ENCODE measurements around the gene CASR.
A peak's percentile ranks its signal among the peaks of the same experiment; 100 is the strongest.

The CASR gene

DNA sequence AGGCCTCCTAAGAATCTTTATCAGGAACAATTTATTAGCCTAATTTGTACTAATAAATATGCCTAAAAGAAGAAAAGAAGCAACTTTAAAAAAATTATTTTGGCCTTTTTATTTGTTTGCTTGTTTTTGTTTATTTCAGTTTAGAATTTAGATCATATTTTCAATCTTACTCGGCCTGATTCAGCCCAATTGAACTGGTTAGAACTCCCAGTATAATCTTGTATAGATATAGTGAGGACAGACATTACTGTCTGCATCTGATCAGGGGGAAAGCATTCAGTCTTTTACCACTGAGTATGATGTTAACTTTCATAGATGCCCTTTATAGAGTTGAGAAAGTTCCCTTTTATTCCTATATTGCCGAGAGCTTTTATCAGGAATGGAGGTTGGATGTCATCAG, 85.6 kb downstream of the CASR start:
- H3K9me3 ChIP-seq (ENCODE audit: control insufficient read depth, low read length): no peaks in the 10 kb centered on the region
- DNase-seq: no peak
- H3K4me1 ChIP-seq (ENCODE audit: control insufficient read depth, insufficient read depth, low read length, poor library complexity, severe bottlenecking): peaks cover 17% of the 10 kb centered on the region
- no peak overlapping the region for H3K4me3 ChIP-seq (ENCODE audit: insufficient read depth, low read depth, low read length, poor library complexity, severe bottlenecking)
- no peaks in the 10 kb centered on the region for H3K27me3 ChIP-seq (replicated peaks; ENCODE audit: control insufficient read depth, insufficient read depth, low read length, poor library complexity, severe bottlenecking)
- H3K27ac ChIP-seq (ENCODE audit: insufficient read depth, low read length, poor library complexity, severe bottlenecking): no peak overlapping the region
- no peaks in the 10 kb centered on the region for H3K36me3 ChIP-seq (ENCODE audit: control insufficient read depth, insufficient read depth, low read length)

GRCh38 chr3:122271246-122271898, 87.9 kb downstream of the CASR start:
- H3K4me3 ChIP-seq (ENCODE audit: insufficient read depth, low read depth, low read length, poor library complexity, severe bottlenecking): no peak overlapping the region
- H3K9me3 ChIP-seq (ENCODE audit: control insufficient read depth, low read length): no peaks in the 10 kb centered on the region
- DNase-seq: no peak
- H3K4me1 ChIP-seq (ENCODE audit: control insufficient read depth, insufficient read depth, low read length, poor library complexity, severe bottlenecking): peaks cover 17% of the 10 kb centered on the region
- peak overlapping the region; percentile 16 for H3K27ac ChIP-seq (ENCODE audit: insufficient read depth, low read length, poor library complexity, severe bottlenecking)
- H3K27me3 ChIP-seq (replicated peaks; ENCODE audit: control insufficient read depth, insufficient read depth, low read length, poor library complexity, severe bottlenecking): no peaks in the 10 kb centered on the region
- H3K36me3 ChIP-seq (ENCODE audit: control insufficient read depth, insufficient read depth, low read length): no peaks in the 10 kb centered on the region

DNA sequence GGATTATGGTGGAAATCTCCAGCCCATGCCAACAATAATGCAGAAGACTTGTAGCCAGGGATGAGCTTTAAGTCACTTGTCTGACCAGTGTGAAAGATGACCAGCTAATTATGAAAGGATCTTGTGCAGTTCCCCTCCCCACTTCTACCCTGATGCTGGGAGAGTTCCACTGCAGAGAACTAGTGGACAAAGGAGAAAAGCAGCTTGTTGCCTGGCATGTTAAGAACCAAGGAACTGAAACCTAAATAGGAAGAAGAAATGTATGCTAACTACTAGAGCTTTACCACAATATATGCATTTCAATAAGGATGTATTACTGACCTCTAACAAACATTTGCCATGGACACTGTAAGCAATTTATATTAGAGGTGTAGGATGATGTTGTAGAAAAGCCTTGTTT, 89.4 kb downstream of the CASR start:
- Histone ChIP-seq H3K4me3 (ENCODE audit: insufficient read depth, low read depth, low read length, poor library complexity, severe bottlenecking) (no peak overlapping the region), H3K36me3 (ENCODE audit: control insufficient read depth, insufficient read depth, low read length) (no peaks in the 10 kb centered on the region), H3K27ac (ENCODE audit: insufficient read depth, low read length, poor library complexity, severe bottlenecking) (no peak overlapping the region), H3K9me3 (ENCODE audit: control insufficient read depth, low read length) (no peaks in the 10 kb centered on the region), H3K27me3 (replicated peaks; ENCODE audit: control insufficient read depth, insufficient read depth, low read length, poor library complexity, severe bottlenecking) (no peaks in the 10 kb centered on the region), H3K4me1 (ENCODE audit: control insufficient read depth, insufficient read depth, low read length, poor library complexity, severe bottlenecking) (peaks cover 17% of the 10 kb centered on the region)
- no peak for DNase-seq

GRCh38 chr3:122273498-122273897, 90.0 kb downstream of the CASR start:
- Histone ChIP-seq H3K36me3 (ENCODE audit: control insufficient read depth, insufficient read depth, low read length) (no peaks in the 10 kb centered on the region), H3K27me3 (replicated peaks; ENCODE audit: control insufficient read depth, insufficient read depth, low read length, poor library complexity, severe bottlenecking) (no peaks in the 10 kb centered on the region), H3K4me1 (ENCODE audit: control insufficient read depth, insufficient read depth, low read length, poor library complexity, severe bottlenecking) (peaks cover 17% of the 10 kb centered on the region), H3K4me3 (ENCODE audit: insufficient read depth, low read depth, low read length, poor library complexity, severe bottlenecking) (no peak overlapping the region), H3K9me3 (ENCODE audit: control insufficient read depth, low read length) (no peaks in the 10 kb centered on the region), H3K27ac (ENCODE audit: insufficient read depth, low read length, poor library complexity, severe bottlenecking) (no peak overlapping the region)
- DNase-seq: no peak

GRCh38 chr3:122281891-122282290, 98.4 kb downstream of the CASR start:
- H3K27me3 ChIP-seq (replicated peaks; ENCODE audit: control insufficient read depth, insufficient read depth, low read length, poor library complexity, severe bottlenecking): no peaks in the 10 kb centered on the region
- no peak overlapping the region for H3K4me3 ChIP-seq (ENCODE audit: insufficient read depth, low read depth, low read length, poor library complexity, severe bottlenecking)
- no peaks in the 10 kb centered on the region for H3K9me3 ChIP-seq (ENCODE audit: control insufficient read depth, low read length)
- no peaks in the 10 kb centered on the region for H3K36me3 ChIP-seq (ENCODE audit: control insufficient read depth, insufficient read depth, low read length)
- H3K27ac ChIP-seq (ENCODE audit: insufficient read depth, low read length, poor library complexity, severe bottlenecking): no peak overlapping the region
- DNase-seq: no peak
- no peaks in the 10 kb centered on the region for H3K4me1 ChIP-seq (ENCODE audit: control insufficient read depth, insufficient read depth, low read length, poor library complexity, severe bottlenecking)

DNA sequence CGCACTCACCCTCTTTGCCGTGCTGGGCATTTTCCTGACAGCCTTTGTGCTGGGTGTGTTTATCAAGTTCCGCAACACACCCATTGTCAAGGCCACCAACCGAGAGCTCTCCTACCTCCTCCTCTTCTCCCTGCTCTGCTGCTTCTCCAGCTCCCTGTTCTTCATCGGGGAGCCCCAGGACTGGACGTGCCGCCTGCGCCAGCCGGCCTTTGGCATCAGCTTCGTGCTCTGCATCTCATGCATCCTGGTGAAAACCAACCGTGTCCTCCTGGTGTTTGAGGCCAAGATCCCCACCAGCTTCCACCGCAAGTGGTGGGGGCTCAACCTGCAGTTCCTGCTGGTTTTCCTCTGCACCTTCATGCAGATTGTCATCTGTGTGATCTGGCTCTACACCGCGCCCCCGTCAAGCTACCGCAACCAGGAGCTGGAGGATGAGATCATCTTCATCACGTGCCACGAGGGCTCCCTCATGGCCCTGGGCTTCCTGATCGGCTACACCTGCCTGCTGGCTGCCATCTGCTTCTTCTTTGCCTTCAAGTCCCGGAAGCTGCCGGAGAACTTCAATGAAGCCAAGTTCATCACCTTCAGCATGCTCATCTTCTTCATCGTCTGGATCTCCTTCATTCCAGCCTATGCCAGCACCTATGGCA, 100.5 kb downstream of the CASR start:
- Histone ChIP-seq H3K36me3 (ENCODE audit: control insufficient read depth, insufficient read depth, low read length) (no peaks in the 10 kb centered on the region), H3K9me3 (ENCODE audit: control insufficient read depth, low read length) (no peaks in the 10 kb centered on the region), H3K27me3 (replicated peaks; ENCODE audit: control insufficient read depth, insufficient read depth, low read length, poor library complexity, severe bottlenecking) (no peaks in the 10 kb centered on the region), H3K4me3 (ENCODE audit: insufficient read depth, low read depth, low read length, poor library complexity, severe bottlenecking) (no peak overlapping the region), H3K27ac (ENCODE audit: insufficient read depth, low read length, poor library complexity, severe bottlenecking) (no peak overlapping the region), H3K4me1 (ENCODE audit: control insufficient read depth, insufficient read depth, low read length, poor library complexity, severe bottlenecking) (no peaks in the 10 kb centered on the region)
- no peak for DNase-seq

- Histone ChIP-seq H3K27me3 (replicated peaks; ENCODE audit: control insufficient read depth, insufficient read depth, low read length, poor library complexity, severe bottlenecking) (no peaks in the 10 kb centered on the region), H3K27ac (ENCODE audit: insufficient read depth, low read length, poor library complexity, severe bottlenecking) (no peak overlapping the region), H3K9me3 (ENCODE audit: control insufficient read depth, low read length) (no peaks in the 10 kb centered on the region), H3K36me3 (ENCODE audit: control insufficient read depth, insufficient read depth, low read length) (no peaks in the 10 kb centered on the region), H3K4me1 (ENCODE audit: control insufficient read depth, insufficient read depth, low read length, poor library complexity, severe bottlenecking) (peaks cover 2% of the 10 kb centered on the region), H3K4me3 (ENCODE audit: insufficient read depth, low read depth, low read length, poor library complexity, severe bottlenecking) (no peak overlapping the region)
- no peak for DNase-seq
These were observed 101.0 kb downstream of the CASR start for GRCh38 chr3:122284486-122284885.

DNA sequence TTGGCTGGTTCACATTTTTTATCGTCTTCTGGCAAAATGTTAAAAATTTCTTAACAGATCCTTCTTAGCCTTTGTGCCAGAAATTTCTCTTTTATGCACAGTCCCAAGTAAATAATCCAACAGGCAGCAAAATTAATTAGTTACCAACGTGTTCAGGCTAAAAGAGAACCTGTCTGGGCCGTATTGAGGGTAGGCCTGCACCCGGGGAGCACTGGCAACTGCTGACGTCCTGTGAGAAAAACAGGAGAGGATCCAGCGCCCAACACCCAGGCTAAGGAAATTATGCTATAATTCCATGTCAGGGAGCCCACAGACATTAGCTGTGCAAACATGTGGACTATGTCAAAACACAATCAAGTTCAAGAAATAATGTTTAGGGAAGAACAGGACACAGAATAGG, 110.9 kb downstream of the CASR start:
- H3K4me3 ChIP-seq (ENCODE audit: insufficient read depth, low read depth, low read length, poor library complexity, severe bottlenecking): no peak overlapping the region
- DNase-seq: no peak
- H3K27ac ChIP-seq (ENCODE audit: insufficient read depth, low read length, poor library complexity, severe bottlenecking): no peak overlapping the region
- H3K27me3 ChIP-seq (replicated peaks; ENCODE audit: control insufficient read depth, insufficient read depth, low read length, poor library complexity, severe bottlenecking): no peaks in the 10 kb centered on the region
- H3K36me3 ChIP-seq (ENCODE audit: control insufficient read depth, insufficient read depth, low read length): no peaks in the 10 kb centered on the region
- H3K9me3 ChIP-seq (ENCODE audit: control insufficient read depth, low read length): no peaks in the 10 kb centered on the region
- peaks cover 8% of the 10 kb centered on the region for H3K4me1 ChIP-seq (ENCODE audit: control insufficient read depth, insufficient read depth, low read length, poor library complexity, severe bottlenecking)

DNA sequence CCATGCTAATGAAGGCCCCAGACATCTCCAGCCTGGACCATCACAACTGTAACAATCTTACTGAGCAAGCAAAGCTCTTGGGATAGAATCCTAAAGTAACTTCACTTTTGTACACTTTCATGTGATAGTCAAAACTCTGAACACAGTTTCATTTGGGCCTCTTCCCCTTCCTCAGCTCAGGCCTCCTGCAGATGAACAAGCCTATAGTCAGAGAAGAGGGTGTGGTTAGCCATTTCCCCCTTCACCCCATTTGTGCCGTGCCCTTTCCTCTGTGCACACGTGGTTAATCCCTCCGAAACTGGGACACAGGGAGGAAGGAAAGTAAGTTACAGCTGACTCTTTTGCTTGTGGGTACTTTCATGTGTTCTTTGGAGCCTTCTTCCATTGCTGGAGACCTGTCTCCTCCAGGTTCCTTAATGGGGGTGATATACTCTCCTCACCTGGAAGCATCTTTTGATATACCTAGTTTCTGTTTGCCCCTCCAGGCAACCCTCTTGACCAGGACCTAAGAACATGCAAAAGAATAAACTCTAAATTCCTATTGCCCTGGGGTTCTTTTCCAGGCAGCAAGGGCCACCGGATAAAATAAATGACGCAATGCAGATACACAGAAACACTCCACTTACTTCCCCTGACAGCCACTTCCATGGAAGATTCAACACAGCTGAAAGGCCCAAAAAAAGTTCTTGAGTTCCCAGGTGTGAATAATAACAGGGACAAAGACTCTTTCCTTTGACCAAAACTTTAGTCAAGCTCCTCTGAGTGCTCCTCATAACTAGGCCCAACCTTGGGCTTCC, 112.0 kb downstream of the CASR start:
- no peaks in the 10 kb centered on the region for H3K36me3 ChIP-seq (ENCODE audit: control insufficient read depth, insufficient read depth, low read length)
- H3K27ac ChIP-seq (ENCODE audit: insufficient read depth, low read length, poor library complexity, severe bottlenecking): no peak overlapping the region
- DNase-seq: no peak
- H3K27me3 ChIP-seq (replicated peaks; ENCODE audit: control insufficient read depth, insufficient read depth, low read length, poor library complexity, severe bottlenecking): no peaks in the 10 kb centered on the region
- no peak overlapping the region for H3K4me3 ChIP-seq (ENCODE audit: insufficient read depth, low read depth, low read length, poor library complexity, severe bottlenecking)
- peaks cover 4% of the 10 kb centered on the region for H3K4me1 ChIP-seq (ENCODE audit: control insufficient read depth, insufficient read depth, low read length, poor library complexity, severe bottlenecking)
- H3K9me3 ChIP-seq (ENCODE audit: control insufficient read depth, low read length): no peaks in the 10 kb centered on the region

DNA sequence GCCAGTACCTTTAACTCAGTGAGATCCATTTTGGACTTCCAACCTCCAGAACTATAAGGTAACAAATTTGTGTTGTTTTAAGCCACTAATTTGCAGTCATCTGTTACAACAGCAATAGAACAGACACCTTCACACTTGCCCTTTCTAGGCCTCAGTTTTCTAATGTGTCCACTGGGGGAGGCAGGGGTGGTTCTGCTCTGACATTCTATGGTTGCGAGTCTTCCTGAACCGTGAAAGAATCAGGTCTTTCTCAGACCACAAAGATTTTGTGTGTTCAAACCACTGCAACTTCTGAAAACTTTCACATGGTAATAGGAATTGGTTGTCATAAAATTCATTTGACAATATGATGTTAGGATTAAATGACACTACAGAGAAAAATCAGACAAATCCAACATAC, 114.8 kb downstream of the CASR start:
- H3K4me1 ChIP-seq (ENCODE audit: control insufficient read depth, insufficient read depth, low read length, poor library complexity, severe bottlenecking): peaks cover 4% of the 10 kb centered on the region

More for the DNA sequence above, 114.8 kb downstream of the CASR start:
- Histone ChIP-seq H3K4me3 (ENCODE audit: insufficient read depth, low read depth, low read length, poor library complexity, severe bottlenecking) (no peak overlapping the region), H3K36me3 (ENCODE audit: control insufficient read depth, insufficient read depth, low read length) (no peaks in the 10 kb centered on the region), H3K27me3 (replicated peaks; ENCODE audit: control insufficient read depth, insufficient read depth, low read length, poor library complexity, severe bottlenecking) (no peaks in the 10 kb centered on the region), H3K27ac (ENCODE audit: insufficient read depth, low read length, poor library complexity, severe bottlenecking) (no peak overlapping the region), H3K9me3 (ENCODE audit: control insufficient read depth, low read length) (no peaks in the 10 kb centered on the region)
- DNase-seq: no peak
